Right lobe of liver (tissue), 4 donors: Measurements from ENCODE around the gene DCST2.

Source experiments
- POLR2A ChIP-seq: fragments of 450-650 bp; IDR thresholded peaks from one replicate; pipeline ENCODE4 v1.6.1; 2017; ENCODE audit warnings: antibody characterized with exemption, mild to moderate bottlenecking
- TF ChIP-seq, protein P1 (sequence below), 4 donors: fragments of 200-600 bp in 3 of 4; fragments of 450-650 bp in 1 of 4; IDR thresholded peaks; one replicate each; pipeline versions ENCODE4 v1.5.1 to v1.8.0; 2016 to 2022; ENCODE audit warnings: antibody characterized with exemption in 4 of 4, mild to moderate bottlenecking in 2 of 4
- donor health status: DM: no; HTN: no; CAD: no.
- donor health status: DM: no; HTN: no; CAD: no.
- donor health status: DM: no; HTN: yes; CAD: no.

DNA sequence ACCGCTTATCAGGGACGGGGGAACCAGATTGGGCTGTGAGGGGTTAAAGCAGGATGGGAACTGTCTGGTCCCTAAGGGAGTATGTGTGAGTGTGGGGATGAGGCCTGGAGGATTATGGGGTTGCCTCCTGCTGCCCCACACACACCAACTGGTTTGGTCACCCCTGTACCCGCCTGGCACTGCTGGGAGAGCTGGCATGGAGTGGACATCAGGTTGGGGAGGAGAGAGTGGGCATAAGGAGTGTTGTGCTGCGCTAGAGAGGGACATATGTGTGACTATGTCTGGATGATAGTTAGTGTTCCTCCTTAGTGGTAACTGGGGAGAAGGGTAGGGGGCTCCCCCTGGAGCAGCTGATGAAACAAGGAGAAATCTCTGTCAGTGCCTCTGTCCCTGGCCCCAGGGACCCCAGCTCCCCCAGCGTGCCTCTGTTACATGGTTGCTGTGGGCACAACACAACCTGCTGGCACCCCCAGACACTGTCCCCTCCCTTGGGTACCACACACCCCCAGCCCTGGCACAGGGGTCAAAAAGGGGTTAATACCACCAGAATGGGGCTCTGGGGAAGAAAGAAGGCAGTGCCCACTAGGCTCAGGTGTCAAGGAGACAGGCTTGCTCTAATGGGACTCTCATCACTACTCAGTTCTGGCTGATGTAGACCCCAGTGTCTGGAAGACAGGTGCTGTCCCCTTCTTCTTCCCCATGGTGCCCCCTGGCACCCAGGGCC lies 29.1 kb downstream of the DCST2 start:
- TF ChIP-seq POLR2A, result no peak
- TF ChIP-seq, protein P1, sequence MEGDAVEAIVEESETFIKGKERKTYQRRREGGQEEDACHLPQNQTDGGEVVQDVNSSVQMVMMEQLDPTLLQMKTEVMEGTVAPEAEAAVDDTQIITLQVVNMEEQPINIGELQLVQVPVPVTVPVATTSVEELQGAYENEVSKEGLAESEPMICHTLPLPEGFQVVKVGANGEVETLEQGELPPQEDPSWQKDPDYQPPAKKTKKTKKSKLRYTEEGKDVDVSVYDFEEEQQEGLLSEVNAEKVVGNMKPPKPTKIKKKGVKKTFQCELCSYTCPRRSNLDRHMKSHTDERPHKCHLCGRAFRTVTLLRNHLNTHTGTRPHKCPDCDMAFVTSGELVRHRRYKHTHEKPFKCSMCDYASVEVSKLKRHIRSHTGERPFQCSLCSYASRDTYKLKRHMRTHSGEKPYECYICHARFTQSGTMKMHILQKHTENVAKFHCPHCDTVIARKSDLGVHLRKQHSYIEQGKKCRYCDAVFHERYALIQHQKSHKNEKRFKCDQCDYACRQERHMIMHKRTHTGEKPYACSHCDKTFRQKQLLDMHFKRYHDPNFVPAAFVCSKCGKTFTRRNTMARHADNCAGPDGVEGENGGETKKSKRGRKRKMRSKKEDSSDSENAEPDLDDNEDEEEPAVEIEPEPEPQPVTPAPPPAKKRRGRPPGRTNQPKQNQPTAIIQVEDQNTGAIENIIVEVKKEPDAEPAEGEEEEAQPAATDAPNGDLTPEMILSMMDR (IDR thresholded peaks at IDR 0.05), result no peak
